UCSD-AML1 (cell line): Measurements from ENCODE around the gene DDX28.
"Not testable (repeated sequence)": the region's sequence is repeated elsewhere in the genome, so short reads cannot be mapped to it uniquely, and the experiment has no call there.

ENCODE experiments used
- DNase-seq: peaks from one replicate; lab custom pipeline; 2025; ENCODE audit not compliant: unreplicated experiment; lab: John Stamatoyannopoulos, UW

Gene DDX28

GRCh38 chr16:67998231-67998778, 24.7 kb downstream of the DDX28 start:
- DNase-seq = not testable (repeated sequence)

GRCh38 chr16:67996666-67997065, 26.4 kb downstream of the DDX28 start:
- DNase-seq = no peak

GRCh38 chr16:67995423-67995822, 27.6 kb downstream of the DDX28 start:
- DNase-seq = no peak

GRCh38 chr16:67994040-67994408, 29.0 kb downstream of the DDX28 start:
- peak; percentile 76 for DNase-seq

GRCh38 chr16:67993207-67994039, 29.6 kb downstream of the DDX28 start:
- peak; percentile 87 for DNase-seq

- no peak for DNase-seq
These were observed 30.3 kb downstream of the DDX28 start for GRCh38 chr16:67992661-67993206.

GRCh38 chr16:67990018-67990386, 33.0 kb downstream of the DDX28 start:
- no peak for DNase-seq

- DNase-seq = no peak
These were observed 33.6 kb downstream of the DDX28 start for GRCh38 chr16:67989322-67990017.

GRCh38 chr16:67988675-67989074, 34.4 kb downstream of the DDX28 start:
- DNase-seq = no peak

- no peak for DNase-seq
These were observed 35.4 kb downstream of the DDX28 start for GRCh38 chr16:67987460-67988160.

- no peak for DNase-seq
These were observed 36.1 kb downstream of the DDX28 start for GRCh38 chr16:67986949-67987348.

- no peak for DNase-seq
These were observed 40.9 kb downstream of the DDX28 start for GRCh38 chr16:67982011-67982696.

GRCh38 chr16:67979955-67980678, 42.9 kb downstream of the DDX28 start, which contains the start of gene DPEP3:
Gene DPEP3 (minus strand): TSS chr16:67980499. CDS start chr16:67980380, 119 bp downstream.
- no peak for DNase-seq

- no peak for DNase-seq
These were observed 45.4 kb downstream of the DDX28 start for GRCh38 chr16:67977469-67978227.

- DNase-seq = no peak
These were observed 46.0 kb downstream of the DDX28 start for GRCh38 chr16:67977005-67977404.

GRCh38 chr16:67976205-67976604, 46.8 kb downstream of the DDX28 start:
- DNase-seq = no peak

GRCh38 chr16:67975321-67976105, 47.5 kb downstream of the DDX28 start:
- no peak for DNase-seq

- DNase-seq = not testable (repeated sequence)
These were observed 50.7 kb downstream of the DDX28 start for GRCh38 chr16:67972285-67972684.
